OCI-LY1 (cell line): ENCODE results near the gene MAK.

Experiments used
- H2AFZ ChIP-seq: fragments of 200-600 bp; sonication (generic), shearing (Covaris generic); 2 replicates; pipeline ENCODE4 v1.6.0; 2014; ENCODE audit warnings: antibody characterized with exemption, mild to moderate bottlenecking, low read length
- H3F3A ChIP-seq: fragments of 200-600 bp; sonication (generic), shearing (Covaris generic); 2 replicates; pipeline ENCODE4 v1.6.0; 2014; ENCODE audit warnings: mild to moderate bottlenecking, antibody characterized with exemption, low read length, moderate library complexity; ENCODE audit not compliant: insufficient read depth
- H3K27ac ChIP-seq: fragments of 200-600 bp; sonication (generic); 2 replicates; pipeline ENCODE4 v1.5.1; 2014; ENCODE audit warnings: low read length, mixed run types, mild to moderate bottlenecking, low read depth; ENCODE audit not compliant: poor library complexity, severe bottlenecking
- H3K27me3 ChIP-seq: fragments of 200-600 bp; sonication (generic); 2 replicates; pipeline ENCODE4 v1.6.0; 2014; ENCODE audit warnings: antibody characterized with exemption, mild to moderate bottlenecking, low read length, moderate library complexity; ENCODE audit not compliant: insufficient read depth
- H3K36me3 ChIP-seq: fragments of 200-600 bp; sonication (generic); 2 replicates; pipeline ENCODE4 v1.6.1; 2014; ENCODE audit warnings: mild to moderate bottlenecking, antibody characterized with exemption, low read length, moderate library complexity, mixed read lengths; ENCODE audit not compliant: insufficient read depth
- H3K4me1 ChIP-seq: fragments of 200-600 bp; sonication (generic); 2 replicates; pipeline ENCODE4 v1.5.1; 2014; ENCODE audit warnings: mild to moderate bottlenecking, low read length, moderate library complexity; ENCODE audit not compliant: insufficient read depth, severe bottlenecking
- H3K4me2 ChIP-seq: fragments of 200-600 bp; sonication (generic), shearing (Covaris generic); 2 replicates; pipeline ENCODE4 v1.6.1; 2014; ENCODE audit warnings: low read length
- H3K4me3 ChIP-seq: fragments of 200-600 bp; sonication (generic); 2 replicates; pipeline ENCODE4 v1.5.1; 2014; ENCODE audit warnings: low read length, low read depth, mild to moderate bottlenecking, mixed read lengths; ENCODE audit not compliant: poor library complexity, severe bottlenecking
- H3K79me2 ChIP-seq: fragments of 200-600 bp; shearing (Covaris generic); 2 replicates; pipeline ENCODE4 v1.6.1; 2016; ENCODE audit warnings: mixed run types, low read length, mixed read lengths; ENCODE audit not compliant: insufficient read depth
- H3K9ac ChIP-seq: fragments of 200-600 bp; sonication (generic), shearing (Covaris generic); 2 replicates; pipeline ENCODE4 v1.6.1; 2014; ENCODE audit warnings: mild to moderate bottlenecking, low read length, mixed read lengths
- H3K9me2 ChIP-seq: fragments of 200-600 bp; sonication (generic), shearing (Covaris generic); 2 replicates; pipeline ENCODE4 v1.6.1; 2014; ENCODE audit warnings: low read depth, mild to moderate bottlenecking, low read length, mixed read lengths
- H3K9me3 ChIP-seq: fragments of 200-600 bp; shearing (Covaris generic); 2 replicates; pipeline ENCODE4 v1.6.1; 2014; ENCODE audit warnings: low read length, mixed read lengths
- H4K20me1 ChIP-seq: fragments of 200-600 bp; sonication (generic), shearing (Covaris generic); 2 replicates; pipeline ENCODE4 v1.6.0; 2016; ENCODE audit warnings: mild to moderate bottlenecking, low read length; ENCODE audit not compliant: insufficient read depth
- EZH2 ChIP-seq: fragments of 200-600 bp; sonication (generic), shearing (Covaris generic); IDR thresholded peaks from 2 replicates; pipeline ENCODE4 v1.8.0; 2017; ENCODE audit warnings: borderline replicate concordance, mixed run types, mild to moderate bottlenecking, antibody characterized with exemption, low read length, moderate library complexity, mixed read lengths
- TF ChIP-seq, protein P1 (sequence below): fragments of 200-600 bp; sonication (generic), shearing (Covaris generic); IDR thresholded peaks from 2 replicates; pipeline ENCODE4 v1.5.1; 2017; ENCODE audit warnings: mild to moderate bottlenecking, antibody characterized with exemption, low read length, moderate library complexity, mixed read lengths

Gene MAK

DNA sequence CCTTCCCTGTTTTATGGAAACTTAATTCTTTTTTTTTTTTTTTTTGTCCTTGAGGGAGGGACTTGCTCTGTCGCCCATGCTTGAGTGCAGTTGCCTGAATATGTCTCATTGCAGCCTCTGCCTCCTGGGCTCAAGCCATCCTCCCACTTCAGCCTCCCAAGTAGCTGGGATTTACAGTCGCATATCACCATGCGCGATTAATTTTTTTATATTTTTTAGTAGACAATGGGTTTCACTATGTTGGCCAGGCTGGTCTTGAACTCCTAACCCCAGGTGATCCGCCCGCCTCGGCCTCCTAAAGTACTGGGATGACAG, 114.8 kb downstream of the MAK start:
- Histone ChIP-seq H3K9me3 (0 out of 2 replicates have a peak, but pooled peaks cover under 1% of the 10 kb centered on the region), H3K27me3 (no peaks in the 10 kb centered on the region), H4K20me1 (no peaks in the 10 kb centered on the region), H3K4me1 (peaks cover 45% of the 10 kb centered on the region), H3K9me2 (no peaks in the 10 kb centered on the region), H3K4me3 (peak overlapping the region; percentile 70), H3K79me2 (no peaks in the 10 kb centered on the region), H3F3A (no peaks in the 10 kb centered on the region), H3K4me2 (peak overlapping the region; percentile 73), H3K36me3 (peaks cover 21% of the 10 kb centered on the region), H2AFZ (no peak overlapping the region), H3K27ac (peak overlapping the region; percentile 88), H3K9ac (peak overlapping the region; percentile 93)
- TF ChIP-seq EZH2, result no peak
- TF ChIP-seq, protein P1, sequence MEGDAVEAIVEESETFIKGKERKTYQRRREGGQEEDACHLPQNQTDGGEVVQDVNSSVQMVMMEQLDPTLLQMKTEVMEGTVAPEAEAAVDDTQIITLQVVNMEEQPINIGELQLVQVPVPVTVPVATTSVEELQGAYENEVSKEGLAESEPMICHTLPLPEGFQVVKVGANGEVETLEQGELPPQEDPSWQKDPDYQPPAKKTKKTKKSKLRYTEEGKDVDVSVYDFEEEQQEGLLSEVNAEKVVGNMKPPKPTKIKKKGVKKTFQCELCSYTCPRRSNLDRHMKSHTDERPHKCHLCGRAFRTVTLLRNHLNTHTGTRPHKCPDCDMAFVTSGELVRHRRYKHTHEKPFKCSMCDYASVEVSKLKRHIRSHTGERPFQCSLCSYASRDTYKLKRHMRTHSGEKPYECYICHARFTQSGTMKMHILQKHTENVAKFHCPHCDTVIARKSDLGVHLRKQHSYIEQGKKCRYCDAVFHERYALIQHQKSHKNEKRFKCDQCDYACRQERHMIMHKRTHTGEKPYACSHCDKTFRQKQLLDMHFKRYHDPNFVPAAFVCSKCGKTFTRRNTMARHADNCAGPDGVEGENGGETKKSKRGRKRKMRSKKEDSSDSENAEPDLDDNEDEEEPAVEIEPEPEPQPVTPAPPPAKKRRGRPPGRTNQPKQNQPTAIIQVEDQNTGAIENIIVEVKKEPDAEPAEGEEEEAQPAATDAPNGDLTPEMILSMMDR, result no peak

DNA sequence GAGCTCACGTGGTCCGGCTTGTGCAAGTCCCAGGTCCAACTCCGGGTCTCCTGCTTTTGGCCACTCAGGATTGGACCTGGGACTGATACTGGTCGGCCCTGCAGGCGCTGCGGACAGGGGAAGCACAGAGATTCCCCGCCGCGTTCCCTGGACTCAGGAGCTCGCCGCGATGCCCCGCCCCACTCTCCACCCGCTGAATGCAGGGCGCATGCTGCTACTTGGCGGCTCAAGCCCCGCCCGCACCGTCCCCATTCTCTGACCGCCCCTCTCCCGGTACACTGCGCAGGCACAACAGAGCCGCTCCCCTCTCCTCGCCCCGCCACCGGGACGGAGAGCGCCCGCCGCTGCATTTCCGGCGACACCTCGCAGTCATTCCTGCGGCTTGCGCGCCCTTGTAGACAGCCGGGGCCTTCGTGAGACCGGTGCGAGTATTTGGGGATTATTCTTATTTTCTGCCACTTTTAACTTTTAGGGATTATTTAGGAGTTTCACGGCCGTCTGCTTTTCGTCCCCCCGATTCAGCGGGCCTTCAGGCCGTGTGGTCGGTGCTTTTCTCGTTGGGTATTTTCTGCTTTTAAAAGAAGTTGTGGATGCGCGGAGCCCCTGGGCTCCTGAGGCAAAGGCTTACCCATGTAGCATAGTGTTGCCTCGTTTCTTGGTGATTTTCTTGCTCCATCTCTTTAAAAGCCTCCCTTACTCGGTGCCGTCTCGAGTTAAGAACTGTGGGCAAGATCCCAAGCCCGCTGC, 115.3 kb downstream of the MAK start, which contains the start of gene TMEM14C:
Gene TMEM14C, plus strand, starts transcription at position 251 of the 747 bp plus-strand sequence. CDS start 1,544 bp downstream, outside the sequence.
- Histone ChIP-seq H3K9me2 (no peaks in the 10 kb centered on the region), H4K20me1 (no peaks in the 10 kb centered on the region), H3K27me3 (no peaks in the 10 kb centered on the region), H3K9me3 (0 out of 2 replicates have a peak, but pooled peaks cover 3% of the 10 kb centered on the region), H3F3A (no peaks in the 10 kb centered on the region), H3K9ac (peak within 1 kb of the TSS; percentile 93), H2AFZ (peak within 1 kb of the TSS; percentile 76; the same call in 1 of the 2 replicates), H3K4me1 (peaks cover 45% of the 10 kb centered on the region), H3K4me3 (peak within 1 kb of the TSS; percentile 70), H3K27ac (peak within 1 kb of the TSS; percentile 88), H3K79me2 (no peaks in the 10 kb centered on the region), H3K4me2 (peak within 1 kb of the TSS; percentile 73), H3K36me3 (peaks cover 16% of the 10 kb centered on the region)
- TF ChIP-seq, protein P1, result no peak
- TF ChIP-seq EZH2, result no peak

DNA sequence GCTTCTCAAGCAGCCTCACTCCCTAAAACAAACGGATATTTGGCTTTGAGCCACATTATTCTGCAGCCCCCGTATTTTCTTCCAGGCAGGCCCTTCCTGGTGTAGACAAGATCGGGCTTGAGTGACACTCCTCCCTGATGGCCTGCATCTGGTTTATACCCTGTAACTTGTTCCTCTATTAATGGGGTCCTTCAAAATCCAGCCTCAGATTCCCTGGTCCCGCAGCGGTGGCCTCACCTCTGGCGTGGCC, 115.8 kb downstream of the MAK start:
- Histone ChIP-seq H3K4me1 (peaks cover 45% of the 10 kb centered on the region), H3K79me2 (no peaks in the 10 kb centered on the region), H3K27me3 (no peaks in the 10 kb centered on the region), H3F3A (no peaks in the 10 kb centered on the region), H3K4me3 (peak overlapping the region; percentile 70), H3K9ac (peak overlapping the region; percentile 93), H3K27ac (peak overlapping the region; percentile 88), H3K4me2 (peak overlapping the region; percentile 73), H3K36me3 (peaks cover 12% of the 10 kb centered on the region), H2AFZ (no peak overlapping the region), H3K9me2 (no peaks in the 10 kb centered on the region), H3K9me3 (0 out of 2 replicates have a peak, but pooled peaks cover 3% of the 10 kb centered on the region), H4K20me1 (no peaks in the 10 kb centered on the region)
- no peak for TF ChIP-seq EZH2
- TF ChIP-seq, protein P1, result no peak
